Erythroblast (primary cell): ENCODE data around the gene PTPN22.
A peak's percentile ranks its signal among the peaks of the same experiment; 100 is the strongest.
"Not testable (repeated sequence)": the region's sequence is repeated elsewhere in the genome, so short reads cannot be mapped to it uniquely, and the experiment has no call there.

Source experiments
- DNase-seq, 2 experiments: peaks; one replicate each; lab custom pipeline; 2025; lab: John Stamatoyannopoulos, UW
- GATA1 ChIP-seq: IDR thresholded peaks from 2 replicates; pipeline ENCODE4 v1.6.1; 2011; ENCODE audit warnings: low read depth, mild to moderate bottlenecking, control low read depth, low read length, moderate library complexity
- POLR2A ChIP-seq: IDR thresholded peaks from 2 replicates; pipeline ENCODE4 v1.6.1; 2011; ENCODE audit warnings: mild to moderate bottlenecking, low read length

PTPN22 gene

DNA sequence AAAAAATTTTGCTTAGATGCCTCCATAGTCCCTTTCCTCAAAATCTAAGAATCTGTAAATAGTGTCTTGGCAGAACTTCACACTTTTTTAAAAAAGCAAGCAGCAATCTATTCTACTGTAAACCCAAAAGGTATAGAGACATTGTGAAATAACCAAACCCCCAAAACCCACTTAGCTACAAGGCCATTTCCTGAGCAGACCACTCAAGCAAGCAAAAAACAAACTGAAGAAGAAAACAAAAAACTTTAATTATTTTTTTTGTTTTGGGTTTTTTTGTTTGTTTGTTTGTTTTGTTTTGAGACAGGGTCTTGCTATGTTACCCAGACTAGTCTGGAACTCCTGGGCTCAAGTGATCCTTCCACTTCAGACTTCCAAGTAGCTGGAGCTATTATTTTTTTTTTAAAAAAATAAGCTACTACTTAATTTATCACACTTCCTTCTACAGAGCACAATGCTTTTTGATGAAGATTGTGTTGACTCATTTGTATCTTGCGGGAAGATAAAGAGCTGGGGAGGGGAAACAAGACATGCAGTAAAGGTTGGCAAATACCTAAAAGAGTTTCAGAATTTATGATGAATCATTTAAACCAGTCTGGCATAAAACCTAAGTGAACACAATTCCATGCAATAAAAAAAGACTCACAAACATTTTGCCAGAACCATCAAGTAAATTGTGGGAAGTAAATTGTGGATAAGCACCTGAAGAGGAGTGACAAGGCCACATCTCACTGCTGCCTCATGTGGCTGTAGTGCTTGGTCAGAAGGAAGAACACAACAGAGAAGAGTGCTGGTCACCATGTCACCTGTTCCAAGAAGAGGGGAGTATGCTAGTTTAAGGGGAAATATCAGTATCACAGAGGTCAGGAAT is 2.7 kb upstream of the PTPN22 start:
- DNase-seq = peak; percentile 55 to 60

DNA sequence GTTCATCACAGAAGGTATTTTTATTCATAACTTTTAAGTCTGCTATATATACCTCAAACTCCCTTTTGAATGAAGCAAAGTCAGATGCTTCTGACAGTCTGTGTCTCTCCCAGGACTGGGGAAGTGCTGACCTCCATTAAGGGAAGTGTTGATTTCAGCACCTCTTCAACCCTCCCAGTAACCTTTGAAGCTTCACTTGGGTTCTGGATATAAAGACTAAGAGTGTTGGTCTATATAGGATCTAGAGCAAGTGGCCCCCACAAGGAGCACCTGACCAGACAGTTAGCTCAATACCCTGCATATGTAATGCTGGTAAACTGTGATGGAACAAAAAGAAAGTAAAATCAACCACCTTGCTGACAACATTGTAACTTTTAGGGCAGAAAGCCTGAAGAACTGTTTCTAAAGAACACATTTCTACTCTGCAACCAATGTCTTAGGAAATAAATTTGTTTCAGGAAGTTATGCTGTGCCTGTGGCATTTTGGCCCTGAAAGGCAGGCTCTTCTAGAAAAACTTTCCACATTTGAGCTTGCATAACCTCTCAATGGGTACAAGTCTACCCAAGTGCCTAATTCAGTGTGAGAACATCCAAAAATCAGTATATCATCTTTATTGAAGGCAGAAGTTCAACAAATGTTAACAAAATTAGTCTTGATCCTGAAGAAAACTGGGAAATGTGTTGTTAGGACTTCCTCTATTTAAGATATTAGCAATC is 865 bp upstream of the PTPN22 start:
- TF ChIP-seq GATA1 (no peak), POLR2A (no peak)
- DNase-seq = peak in 1 of 2 experiments; percentile 21

More for the DNA sequence above, 2.7 kb upstream of the PTPN22 start:
- TF ChIP-seq GATA1 (no peak), POLR2A (no peak)

DNA sequence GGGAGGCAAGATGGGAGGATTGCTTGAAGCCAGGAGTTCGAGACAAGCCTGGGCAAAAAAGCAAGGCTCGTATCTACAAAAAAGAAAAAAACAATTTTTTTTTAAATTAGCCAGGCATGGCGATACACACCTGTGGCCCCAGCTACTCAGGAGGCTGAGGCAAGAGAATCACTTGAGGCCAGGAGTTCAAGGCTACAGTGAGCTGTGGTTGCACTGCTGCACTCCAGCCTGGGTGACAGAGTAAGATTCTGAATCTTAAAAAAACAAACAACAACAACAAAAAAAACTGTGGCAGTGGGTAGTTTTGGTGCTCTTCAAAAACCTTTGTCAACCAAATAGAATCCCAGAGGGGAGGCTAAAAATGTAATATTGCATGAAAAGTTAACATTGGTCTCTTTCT is 734 bp downstream of the PTPN22 start:
- no peak for DNase-seq
- TF ChIP-seq POLR2A = no peak
- TF ChIP-seq GATA1 = no peak

DNA sequence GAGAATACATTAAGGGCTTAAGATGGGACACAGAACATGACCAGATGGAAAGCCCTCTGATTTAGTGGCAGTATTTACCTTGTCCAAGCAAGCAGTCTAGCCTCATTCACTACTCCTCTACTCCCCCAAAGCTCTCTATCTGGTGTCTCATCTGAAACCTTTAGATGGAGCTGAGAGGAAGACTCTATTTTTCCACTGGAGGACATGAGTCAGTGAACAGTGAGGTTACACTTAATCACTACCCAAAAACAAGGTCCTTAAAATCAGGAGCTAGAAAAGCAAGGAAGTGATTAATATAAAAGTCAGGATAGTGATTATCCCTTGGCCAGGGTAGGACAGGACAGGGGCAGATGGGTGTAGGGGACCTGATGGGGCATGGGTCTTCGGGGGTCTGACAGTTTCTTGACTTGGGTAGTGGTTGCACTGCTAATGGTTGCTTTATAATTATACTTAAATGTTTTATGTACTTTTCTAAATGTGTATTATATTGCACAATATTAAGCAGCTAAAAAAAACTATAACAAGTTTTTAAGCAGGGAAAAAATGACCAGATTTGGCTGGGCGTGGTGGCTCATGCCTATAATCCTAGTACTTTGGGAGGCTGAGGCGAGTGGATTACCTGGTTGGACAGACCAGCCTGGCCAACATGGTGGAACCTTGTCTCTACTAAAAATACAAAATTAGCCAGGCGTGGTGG is 3.0 kb downstream of the PTPN22 start:
- no peak for DNase-seq
- TF ChIP-seq POLR2A = no peak
- no peak for TF ChIP-seq GATA1

DNA sequence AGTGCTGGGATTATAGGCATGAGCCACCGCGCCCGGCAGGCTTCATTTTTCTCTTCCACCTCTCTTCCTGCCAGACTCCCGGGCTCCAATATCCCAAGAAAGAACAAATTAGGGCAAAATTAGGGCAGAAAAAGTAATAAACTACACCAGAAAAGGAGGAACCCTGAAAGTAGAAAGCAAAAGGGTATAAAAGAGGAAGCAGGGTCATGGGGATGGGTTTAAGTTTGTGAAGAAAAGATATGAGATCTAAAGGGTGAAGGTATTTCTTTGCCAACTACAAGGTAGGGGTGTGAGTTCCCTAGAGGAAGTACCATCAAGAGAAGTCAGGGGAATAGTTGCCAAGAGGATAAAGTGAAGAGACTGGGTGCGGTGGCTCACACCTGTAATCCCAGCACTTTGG is 9.9 kb downstream of the PTPN22 start:
- TF ChIP-seq GATA1 (no peak), POLR2A (no peak)
- no peak for DNase-seq

DNA sequence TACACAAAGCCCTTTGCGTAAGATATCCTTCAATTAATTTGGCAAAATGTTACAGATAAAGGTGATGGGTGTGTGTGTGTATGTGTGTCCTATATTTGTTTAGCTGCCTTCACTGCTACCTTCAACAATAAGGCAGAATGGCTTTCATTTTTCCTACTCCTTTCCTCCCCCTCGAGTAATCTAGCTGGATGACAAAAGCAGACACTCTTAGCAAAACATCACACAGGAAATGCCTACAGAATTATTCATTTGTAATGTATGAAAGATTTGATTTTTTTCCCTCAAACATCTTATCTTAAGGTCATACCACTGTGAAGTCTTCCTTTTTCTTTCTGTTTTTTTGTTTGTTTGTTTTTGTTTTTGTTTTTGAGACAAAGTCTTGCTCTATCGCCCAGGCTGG is 10.6 kb downstream of the PTPN22 start:
- DNase-seq = no peak
- TF ChIP-seq GATA1 = no peak
- TF ChIP-seq POLR2A = no peak

DNA sequence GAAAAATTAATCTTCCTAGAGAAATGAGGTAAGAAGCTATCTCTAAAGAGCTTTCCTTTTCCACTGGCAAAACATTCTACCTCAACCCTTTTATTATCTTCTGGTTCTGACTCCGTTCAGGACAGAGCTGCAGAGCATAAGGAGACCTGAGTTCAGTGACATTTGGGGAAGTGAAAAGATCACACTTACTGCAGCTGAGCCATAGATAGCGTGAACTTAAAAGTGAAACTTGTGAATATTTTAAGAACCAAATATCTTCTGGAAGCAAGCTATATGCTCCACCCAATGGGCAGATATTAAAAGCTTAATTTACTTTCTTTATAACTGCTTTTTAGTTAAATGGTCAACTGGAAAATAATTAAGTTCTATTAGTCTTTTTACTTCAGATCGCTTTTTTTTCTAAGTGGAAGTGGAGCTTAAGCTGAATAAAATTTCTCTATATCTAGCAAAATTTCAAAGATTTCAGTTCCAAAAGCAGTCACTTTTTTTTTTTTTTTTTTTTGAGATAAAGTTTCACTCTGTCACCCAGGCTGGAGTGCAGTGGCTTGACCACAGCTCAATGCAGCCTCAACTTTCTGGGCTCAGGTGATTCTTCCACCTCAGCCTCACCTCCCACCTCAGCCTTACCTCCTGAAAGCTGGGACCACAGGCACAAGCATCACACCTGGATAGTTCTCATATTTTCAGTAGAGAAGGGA is 11.9 kb downstream of the PTPN22 start:
- peak; percentile 21 to 25 for DNase-seq
- TF ChIP-seq GATA1 (no peak), POLR2A (no peak)

DNA sequence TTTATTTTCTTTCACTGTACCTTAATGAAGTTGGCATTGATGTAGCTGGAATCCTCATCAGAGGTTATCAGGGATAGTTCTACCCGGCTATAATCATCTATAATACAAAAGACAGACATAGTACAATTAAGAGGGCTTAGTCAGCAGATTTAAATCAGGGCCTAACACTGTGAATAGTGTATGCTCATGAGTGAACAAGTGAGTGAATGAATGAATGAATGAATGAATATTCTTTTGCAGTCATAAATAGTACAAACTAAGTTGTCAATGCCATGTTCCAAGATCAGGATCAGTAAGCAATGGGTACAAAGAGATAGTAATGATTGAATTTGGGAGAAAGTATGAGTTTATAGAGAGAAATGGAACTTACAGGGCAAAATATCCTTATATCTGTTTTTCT is 12.5 kb downstream of the PTPN22 start:
- TF ChIP-seq POLR2A = no peak
- no peak for TF ChIP-seq GATA1
- no peak for DNase-seq

DNA sequence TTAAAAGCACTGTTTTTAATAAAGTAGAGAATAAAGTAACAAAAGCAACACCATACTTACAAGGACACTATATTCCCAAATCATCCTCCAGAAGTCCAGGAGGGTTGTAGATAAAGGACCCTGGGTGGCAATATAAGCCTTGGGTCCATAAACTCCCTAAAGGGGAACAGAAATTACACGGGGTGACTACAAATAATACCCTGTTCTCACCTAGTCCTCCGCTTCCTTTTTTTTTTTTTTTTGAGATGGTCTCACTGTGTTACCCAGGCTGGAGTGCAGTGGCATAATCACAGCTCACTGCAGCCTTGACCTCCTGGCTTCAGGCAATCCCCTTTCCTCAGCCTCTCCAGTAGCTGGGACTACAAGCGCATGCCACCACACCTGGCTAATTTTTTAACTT is 13.1 kb downstream of the PTPN22 start:
- TF ChIP-seq POLR2A (no peak), GATA1 (no peak)
- no peak for DNase-seq

DNA sequence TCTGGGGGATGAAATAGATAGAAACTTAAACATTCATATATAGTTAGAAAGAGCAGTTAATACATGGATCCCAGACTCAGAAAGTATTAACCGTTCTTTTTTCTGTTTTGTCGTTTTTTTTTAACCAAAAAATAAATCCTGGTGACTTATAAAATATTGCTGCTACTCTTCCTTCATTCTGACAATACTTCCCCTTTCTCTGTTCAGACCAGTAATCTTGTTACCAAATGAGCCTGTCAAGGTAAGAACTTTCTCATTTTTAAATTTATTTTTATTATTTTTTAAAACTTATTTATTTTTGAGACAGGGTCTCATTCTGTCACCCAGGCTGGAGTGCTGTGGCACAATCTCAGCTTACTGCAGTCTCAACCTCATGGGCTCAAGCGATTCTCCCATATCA is 13.7 kb downstream of the PTPN22 start:
- no peak for DNase-seq
- TF ChIP-seq GATA1 (no peak), POLR2A (no peak)

DNA sequence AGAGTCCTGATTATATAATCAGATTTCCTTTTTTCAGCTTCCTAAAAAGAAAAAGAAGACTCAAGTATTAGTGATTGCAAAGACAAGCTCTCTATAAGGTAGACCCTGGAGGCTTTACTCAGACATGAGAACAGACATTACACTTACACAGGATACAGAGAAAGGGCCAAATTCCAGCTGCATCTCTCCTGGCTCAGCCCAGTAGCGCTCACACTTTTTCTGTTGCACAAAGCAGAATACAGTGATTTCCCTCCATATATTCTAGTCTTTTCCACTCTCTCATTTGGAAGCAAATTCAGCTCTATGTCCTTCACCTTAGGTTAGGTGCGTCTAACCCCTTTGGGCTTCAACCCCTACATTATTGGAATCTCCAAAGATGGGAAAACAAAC is 15.1 kb downstream of the PTPN22 start:
- TF ChIP-seq GATA1 (no peak), POLR2A (no peak)
- no peak for DNase-seq

DNA sequence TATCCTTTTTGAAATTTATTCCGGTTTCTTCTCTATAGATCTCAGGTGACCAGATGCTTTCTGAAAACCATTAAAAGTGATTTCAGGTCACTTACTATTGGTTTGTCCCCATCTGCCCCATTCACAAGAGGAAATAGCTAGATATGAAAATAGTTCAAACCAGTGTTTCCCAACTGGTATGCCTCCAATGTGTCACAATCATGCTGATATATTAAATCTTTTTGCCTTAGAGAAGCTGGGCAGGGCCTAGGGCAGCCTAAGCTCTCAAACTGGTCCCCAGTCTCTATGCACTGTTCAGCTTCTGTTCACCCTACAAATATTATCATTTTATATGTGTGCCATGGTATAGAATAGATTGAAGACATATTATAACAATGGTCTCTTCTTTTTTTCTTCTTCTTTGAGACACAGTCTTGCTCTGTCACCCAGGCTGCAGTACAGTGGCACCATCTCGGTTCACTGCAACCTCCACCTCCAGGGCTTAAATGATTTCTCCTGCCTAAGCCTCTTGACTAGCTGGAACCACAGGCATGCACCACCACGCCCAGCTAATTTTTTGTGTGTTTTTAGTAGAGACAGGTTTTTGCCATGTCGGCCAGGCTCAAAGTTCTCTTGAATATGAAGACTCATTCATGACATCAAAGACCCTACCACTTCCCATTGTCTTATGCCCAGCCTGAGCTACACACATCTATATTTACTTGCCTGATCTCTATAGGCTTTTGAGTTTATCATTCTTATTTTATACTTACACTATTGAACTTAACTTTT is 15.7 kb downstream of the PTPN22 start:
- DNase-seq = no peak
- TF ChIP-seq POLR2A = no peak
- TF ChIP-seq GATA1 = no peak

DNA sequence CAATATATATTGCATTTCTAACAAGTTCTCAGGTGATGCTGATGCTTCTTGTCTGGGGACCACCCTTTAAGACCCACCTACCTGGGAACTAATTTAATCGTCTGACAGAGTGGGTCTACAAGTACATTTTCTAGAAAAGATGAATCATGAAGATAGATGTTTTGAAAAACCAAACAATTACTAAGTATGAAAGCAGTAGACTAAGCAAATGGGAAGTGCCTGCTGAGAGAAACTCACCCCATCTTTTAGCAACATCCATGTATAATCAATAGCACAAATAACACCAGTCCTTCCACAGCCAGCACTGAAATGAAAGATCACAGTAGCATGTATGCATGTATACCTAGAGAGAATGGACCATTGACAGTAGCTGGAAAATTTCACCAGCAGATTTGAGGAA is 17.3 kb downstream of the PTPN22 start:
- TF ChIP-seq GATA1 = no peak
- no peak for TF ChIP-seq POLR2A
- DNase-seq = no peak

DNA sequence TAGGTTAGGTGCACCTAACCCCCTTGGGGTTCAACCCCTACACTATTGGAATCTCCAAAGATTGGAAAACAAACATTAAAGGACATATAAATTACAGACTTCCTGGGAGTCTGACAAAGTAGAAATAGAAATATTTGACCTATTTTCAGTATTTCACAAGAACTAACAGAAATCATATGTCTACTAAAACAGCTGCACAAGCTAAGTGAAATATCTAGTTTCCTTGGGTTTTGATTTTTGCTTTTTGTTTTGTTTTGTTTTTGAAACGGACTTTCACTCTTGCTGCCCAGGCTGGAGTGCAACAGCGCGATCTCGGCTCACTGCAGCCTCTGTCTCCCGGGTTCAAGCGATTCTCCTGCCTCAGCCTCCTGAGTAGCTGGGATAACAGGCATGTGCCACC is 18.8 kb downstream of the PTPN22 start:
- not testable (repeated sequence) for DNase-seq
